ENCODE results near the gene BLOC1S2. TPM values are rescaled to one million over a fixed set of nuclear protein-coding genes. Genes with fewer than 3 reads are reported as not detected.
"Not testable (repeated sequence)": the region's sequence is repeated elsewhere in the genome, so short reads cannot be mapped to it uniquely, and the experiment has no call there.

The BLOC1S2 gene
- total RNA-seq, 1 donor from 2014 or later, result 38.4 TPM

DNA sequence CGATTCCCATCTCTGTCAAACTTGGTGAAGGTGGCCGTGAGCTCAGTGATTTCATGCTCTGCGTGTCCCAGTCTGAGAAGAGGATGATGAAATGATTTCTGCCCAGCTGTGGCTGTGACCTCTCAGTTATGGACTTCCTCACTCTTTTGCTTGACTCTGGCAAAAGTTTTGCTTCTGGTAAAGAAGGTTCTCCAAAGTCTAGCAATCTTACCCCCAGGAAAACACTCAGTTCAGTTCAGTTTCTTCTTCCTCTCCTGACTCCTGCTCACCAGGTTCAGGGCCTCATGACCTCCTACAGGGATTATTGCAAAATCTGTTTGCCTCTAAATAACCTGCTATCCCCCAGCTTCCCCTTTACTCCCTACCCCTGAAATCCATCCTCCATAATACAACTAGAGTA is 4.9 kb upstream of the BLOC1S2 start:
- no peak for DNase-seq (ENCODE audit: low read depth)
- no peak for TF ChIP-seq CTCF (conservative IDR thresholded peaks at IDR 0.05; ENCODE audit: low read depth, low read length)
- H3K4me3 ChIP-seq (ENCODE audit: low read depth, low read length), result no peak overlapping the region

GRCh38 chr10:100289641-100290040 is 3.2 kb upstream of the BLOC1S2 start:
- TF ChIP-seq CTCF (conservative IDR thresholded peaks at IDR 0.05; ENCODE audit: low read depth, low read length), result no peak
- DNase-seq (ENCODE audit: low read depth), result no peak
- no peak overlapping the region for H3K4me3 ChIP-seq (ENCODE audit: low read depth, low read length)

GRCh38 chr10:100288196-100288595 is 1.7 kb upstream of the BLOC1S2 start:
- TF ChIP-seq CTCF (conservative IDR thresholded peaks at IDR 0.05; ENCODE audit: low read depth, low read length), result no peak
- DNase-seq (ENCODE audit: low read depth), result no peak
- no peak overlapping the region for H3K4me3 ChIP-seq (ENCODE audit: low read depth, low read length)

DNA sequence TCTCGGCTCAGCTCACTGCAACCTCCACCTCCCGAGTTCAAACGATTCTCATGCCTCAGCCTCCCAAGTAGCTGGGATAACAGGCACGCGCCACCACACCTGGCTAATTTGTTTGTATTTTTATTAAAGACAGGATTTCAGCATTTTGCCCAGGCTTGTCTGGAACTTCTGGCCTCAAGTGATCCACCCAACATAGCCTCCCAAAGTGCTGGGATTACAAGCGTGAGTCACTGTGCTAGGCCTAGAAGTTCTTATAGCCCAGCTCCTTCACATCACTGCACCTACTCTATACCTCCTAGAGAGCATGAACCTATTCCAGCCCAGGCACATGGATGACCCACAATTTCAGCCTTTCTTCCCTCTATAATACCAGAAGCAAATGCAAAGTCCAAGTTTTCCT is 1.3 kb upstream of the BLOC1S2 start:
- TF ChIP-seq CTCF (conservative IDR thresholded peaks at IDR 0.05; ENCODE audit: low read depth, low read length), result no peak
- H3K4me3 ChIP-seq (ENCODE audit: low read depth, low read length), result no peak overlapping the region
- DNase-seq (ENCODE audit: low read depth), result no peak

DNA sequence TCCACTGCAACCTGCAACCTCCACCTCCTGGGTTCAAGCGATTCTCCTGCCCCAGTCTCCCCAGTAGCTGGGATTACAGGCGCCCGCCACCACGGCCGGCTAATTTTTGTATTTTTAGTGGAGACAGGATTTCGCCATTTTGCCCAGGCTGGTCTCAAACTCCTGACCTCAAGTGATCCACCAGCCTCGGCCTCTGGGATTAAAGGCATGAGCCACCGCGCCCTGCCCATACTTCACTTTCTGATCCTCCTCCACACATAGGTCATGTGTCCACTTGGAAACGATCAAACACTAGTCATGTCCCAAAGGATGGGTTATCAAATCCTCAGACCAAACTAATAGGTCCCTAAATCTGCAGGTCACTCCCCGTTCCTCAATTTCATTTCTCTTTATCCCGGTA is 1.2 kb downstream of the BLOC1S2 start:
- DNase-seq (ENCODE audit: low read depth), result not testable (repeated sequence)

DNA sequence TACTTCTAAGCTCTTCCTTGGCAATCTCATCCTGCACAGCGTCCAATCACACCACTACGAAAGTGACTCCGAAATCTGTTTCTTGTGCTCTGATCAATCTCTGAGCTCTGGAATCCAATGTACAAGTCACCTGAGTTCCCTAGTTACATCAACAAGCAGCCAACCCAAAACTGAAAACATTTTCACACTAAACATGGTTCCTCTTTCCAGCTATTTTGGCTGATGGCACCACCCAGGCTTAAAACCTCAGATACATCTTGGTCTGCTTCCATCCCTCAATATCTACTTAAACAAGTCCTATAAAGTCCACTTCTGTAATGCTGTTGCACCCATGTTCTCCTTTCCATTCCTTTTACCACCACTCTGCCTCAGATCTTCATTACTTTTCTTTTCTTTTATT is 3.6 kb downstream of the BLOC1S2 start:
- TF ChIP-seq CTCF (conservative IDR thresholded peaks at IDR 0.05; ENCODE audit: low read depth, low read length), result no peak
- no peak for DNase-seq (ENCODE audit: low read depth)

More for the DNA sequence above, 1.2 kb downstream of the BLOC1S2 start:
- peak overlapping the region; percentile 99 for H3K4me3 ChIP-seq (ENCODE audit: low read depth, low read length)

GRCh38 chr10:100276971-100277370 is 9.5 kb downstream of the BLOC1S2 start:
- DNase-seq (ENCODE audit: low read depth); H3K4me3 ChIP-seq (ENCODE audit: low read depth, low read length): not testable (repeated sequence)

More for the DNA sequence above, 3.6 kb downstream of the BLOC1S2 start:
- no peak overlapping the region for H3K4me3 ChIP-seq (ENCODE audit: low read depth, low read length)

DNA sequence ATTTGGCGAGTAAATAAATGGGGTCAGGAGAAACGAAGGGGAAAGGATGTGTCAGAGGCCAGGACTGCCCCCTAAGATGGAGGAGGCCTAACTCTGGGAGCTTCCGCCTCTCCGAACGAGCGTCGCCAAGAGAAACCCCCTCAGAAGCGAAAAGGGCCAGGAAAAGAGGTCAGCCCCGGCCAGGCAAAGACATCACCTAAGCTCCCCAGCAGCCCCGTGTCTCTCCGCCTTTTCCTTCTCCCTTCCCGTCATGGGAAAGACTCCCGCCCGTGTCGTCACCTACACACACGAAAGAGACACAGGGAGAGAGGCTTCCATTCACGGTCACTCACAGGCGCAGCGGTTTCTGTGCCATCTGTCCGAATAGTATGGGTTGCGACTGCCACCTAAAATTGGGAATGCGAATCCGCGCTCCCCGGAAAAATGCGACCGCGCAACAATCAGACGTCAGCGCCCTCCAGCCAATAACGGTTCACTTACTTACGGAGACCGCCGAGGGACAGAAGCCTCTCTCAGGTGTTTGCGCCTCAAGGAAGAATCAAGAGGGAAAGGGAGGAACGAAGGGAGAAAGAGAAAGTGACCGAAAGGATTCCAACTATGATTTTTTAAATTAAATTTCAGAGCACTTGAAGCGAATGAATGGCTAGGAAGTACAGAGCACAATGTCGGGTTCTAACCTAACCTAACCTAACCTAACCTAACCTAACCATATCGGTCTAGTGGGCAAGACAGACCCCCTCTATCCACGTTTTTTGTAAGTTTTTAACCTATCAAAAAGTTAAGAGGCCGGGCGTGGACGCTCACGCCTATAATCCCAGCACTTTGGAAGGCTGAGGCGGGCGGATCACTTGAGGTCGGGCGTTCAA is 19.0 kb downstream of the BLOC1S2 start, which contains the start of gene CWF19L1:
TSS of gene CWF19L1 (minus strand) at position 400 of the 866 bp plus-strand sequence. CDS start at position 355, 45 bp downstream.
- TF ChIP-seq CTCF (conservative IDR thresholded peaks at IDR 0.05; ENCODE audit: low read depth, low read length), result no peak
- H3K4me3 ChIP-seq (ENCODE audit: low read depth, low read length), result peak within 1 kb of the TSS; percentile 84
- peak; percentile 61 for DNase-seq (ENCODE audit: low read depth)
